HL-60/S4 treated with phorbol 12-myristate 13-acetate at 8.2 ng/mL for 4 days and 3 days (cell line): Measurements from ENCODE around the gene CAP1.
"Not testable (repeated sequence)": the region's sequence is repeated elsewhere in the genome, so short reads cannot be mapped to it uniquely, and the experiment has no call there.

Experiments used
- in situ Hi-C: fragments of 300-500 bp; cut with MboI; formaldehyde crosslinking; loops from 2 replicates; pipeline ENCODE4 v1.15.0; 2022; ENCODE audit warnings: low sequenced_read_pairs

CAP1 gene

GRCh38 chr1:40030528-40031135 lies 9.9 kb upstream of the CAP1 start:
- in situ Hi-C loops: no loop called here

DNA sequence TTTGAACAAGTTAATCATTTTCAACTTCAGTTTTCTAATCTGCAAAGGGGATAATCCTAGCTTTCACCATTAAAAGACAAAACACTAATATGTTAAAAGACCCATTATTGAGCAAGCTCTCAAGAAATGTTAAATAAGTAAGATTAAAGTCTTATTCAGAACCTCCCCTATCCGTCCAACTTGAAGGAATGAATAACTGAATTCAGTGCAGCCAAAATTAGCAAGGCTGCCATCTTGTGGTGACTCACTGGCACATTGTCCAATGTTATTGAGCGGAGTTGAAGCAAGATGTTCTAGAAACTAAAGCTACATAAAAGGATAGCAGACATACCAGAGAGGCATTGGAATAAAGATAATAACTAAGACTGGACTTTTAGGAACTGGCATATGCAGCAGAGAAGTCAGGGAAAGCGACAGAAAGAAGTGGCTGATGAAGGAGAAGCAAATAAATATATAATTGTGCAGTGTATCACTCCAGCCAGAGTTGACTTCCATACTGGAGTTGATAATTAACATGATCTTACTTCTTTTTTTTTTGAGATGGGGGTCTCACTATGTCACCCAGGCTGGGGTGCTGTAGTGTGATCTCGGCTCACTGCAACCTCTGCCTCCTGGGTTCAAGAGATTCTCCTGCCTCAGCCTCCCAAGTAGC lies 8.2 kb upstream of the CAP1 start:
- in situ Hi-C loops: no loop called here

DNA sequence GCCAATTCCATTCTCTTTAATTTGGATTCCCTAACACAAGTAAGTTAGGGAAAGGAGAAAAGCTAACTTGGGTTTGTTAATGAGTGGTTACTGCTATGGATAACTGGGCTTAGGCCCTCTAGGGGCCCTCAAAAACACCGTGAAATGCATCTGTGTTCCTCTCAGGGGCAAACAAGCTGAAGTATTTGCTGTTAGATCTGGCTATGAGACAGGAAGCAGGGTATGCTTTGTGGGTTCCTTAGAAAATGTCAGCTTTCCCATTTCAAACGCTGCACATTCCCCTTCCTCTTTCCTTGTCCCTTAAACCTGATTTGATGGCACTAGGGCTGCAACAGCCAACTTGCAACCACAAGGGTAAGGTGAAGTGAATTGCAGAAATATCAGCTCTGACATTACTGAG lies 5.7 kb upstream of the CAP1 start:
- in situ Hi-C loops: no loop called here

DNA sequence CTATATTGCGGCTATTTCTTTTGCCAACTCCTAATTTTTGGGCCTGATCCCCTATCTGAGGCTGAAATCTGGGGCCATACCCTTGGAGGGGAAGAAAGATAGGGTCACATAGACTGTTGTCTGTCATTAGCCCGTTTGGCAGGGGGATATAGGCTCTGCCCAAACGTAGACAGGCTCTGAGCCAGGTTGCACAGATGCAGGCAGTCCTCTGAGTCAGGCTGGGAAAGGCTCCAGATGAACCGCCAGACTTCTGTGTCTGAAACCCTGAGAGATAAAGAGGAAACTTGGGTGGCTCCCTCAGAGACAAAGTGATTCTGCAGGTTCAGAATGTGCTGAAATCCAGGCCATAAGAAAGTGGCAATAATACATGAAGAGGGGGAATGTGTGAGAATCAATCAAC lies 4.0 kb upstream of the CAP1 start:
- in situ Hi-C loops: no loop called here

GRCh38 chr1:40037254-40037653 lies 3.3 kb upstream of the CAP1 start:
- in situ Hi-C loops: not testable (repeated sequence)

GRCh38 chr1:40038697-40039096 lies 1.8 kb upstream of the CAP1 start:
- in situ Hi-C loops: no loop called here

DNA sequence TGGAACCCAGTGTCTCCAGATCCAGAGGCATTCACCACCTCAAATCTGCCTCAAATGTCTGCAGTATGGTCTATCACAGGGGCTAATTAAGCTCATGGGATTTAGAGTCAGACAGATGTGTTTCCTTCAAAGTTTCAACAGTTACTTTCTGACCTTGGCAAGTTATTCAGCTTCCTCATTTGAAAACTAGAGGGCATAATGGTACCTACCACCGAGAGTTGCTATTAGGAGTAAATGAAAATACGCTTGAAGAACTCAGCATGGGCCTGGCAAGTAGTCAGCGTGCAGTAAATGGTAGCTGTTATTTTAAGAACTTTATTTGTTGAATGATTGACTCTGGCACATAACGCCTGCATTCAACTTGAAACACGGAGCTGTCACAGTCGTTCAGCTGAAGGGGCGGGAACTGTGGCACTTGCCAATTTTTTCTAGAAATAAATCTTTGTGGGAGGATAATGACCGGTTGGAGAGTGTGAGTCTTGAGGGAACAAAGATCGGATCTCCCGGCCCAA lies 1.2 kb upstream of the CAP1 start:
- in situ Hi-C loops: no loop called here

DNA sequence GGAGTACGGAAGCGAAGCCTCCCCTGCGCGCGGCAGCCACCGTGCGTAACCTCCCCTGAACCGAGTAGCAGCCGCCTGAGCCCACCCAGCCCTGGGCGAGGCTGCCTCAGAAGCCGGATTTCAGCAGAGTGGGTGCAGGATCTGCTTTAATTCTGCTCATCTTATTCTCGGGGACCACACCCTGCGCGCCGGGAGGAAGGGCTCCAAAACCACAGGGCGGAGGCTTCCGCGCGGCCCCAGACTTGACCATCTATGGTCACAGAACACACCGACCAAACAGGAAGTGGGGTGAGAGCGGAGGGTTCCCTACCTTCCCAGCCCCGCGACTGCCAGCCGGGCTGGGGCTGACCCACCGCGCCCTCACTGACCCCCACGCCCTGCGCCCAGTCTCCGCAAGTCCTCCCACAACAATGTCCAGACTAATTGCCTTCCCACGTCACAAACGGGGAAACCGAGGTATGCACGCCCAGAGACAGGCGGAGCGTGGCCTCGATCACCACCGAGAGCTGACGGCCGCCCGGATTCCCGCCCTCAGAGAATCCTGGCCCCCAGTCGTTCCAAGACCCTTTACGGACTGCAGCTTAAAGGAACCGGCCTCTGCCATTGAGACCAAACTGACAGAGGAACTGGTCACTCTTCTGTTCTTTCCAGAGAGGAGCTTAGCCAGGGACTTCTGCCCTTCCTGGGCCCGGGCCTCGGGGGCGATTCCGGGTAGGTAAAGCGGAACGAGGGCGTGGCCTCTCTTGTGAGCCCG lies 595 bp upstream of the CAP1 start:
- in situ Hi-C loops: no loop called here

- in situ Hi-C loops: no loop called here
Measured at GRCh38 chr1:40041466-40041838, 923 bp downstream of the CAP1 start.

DNA sequence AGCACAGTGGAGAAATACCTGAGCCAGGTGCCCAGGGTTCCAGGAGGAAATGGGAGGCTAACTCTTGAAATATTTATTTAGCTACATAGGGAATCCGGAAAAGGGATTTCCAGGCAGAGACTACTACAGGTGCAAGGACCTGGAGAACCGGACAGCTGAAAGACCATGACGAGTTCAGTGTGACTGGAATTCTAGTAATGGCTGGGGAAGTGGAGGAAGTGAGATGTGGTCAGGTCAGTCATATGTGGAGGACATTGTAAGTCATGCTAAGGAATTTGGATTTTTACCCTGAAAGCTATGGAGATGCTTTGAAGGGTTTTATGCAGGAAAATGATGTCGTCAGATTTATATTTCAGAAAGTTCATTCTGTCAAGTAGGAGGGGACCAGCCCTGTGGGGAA lies 1.8 kb downstream of the CAP1 start:
- in situ Hi-C loops: no loop called here

- in situ Hi-C loops: no loop called here
Measured at GRCh38 chr1:40044110-40044509, 3.6 kb downstream of the CAP1 start.

- in situ Hi-C loops: no loop called here
Measured at GRCh38 chr1:40045182-40045581, 4.7 kb downstream of the CAP1 start.

- in situ Hi-C loops: no loop called here
Measured at GRCh38 chr1:40045766-40046165, 5.2 kb downstream of the CAP1 start.

DNA sequence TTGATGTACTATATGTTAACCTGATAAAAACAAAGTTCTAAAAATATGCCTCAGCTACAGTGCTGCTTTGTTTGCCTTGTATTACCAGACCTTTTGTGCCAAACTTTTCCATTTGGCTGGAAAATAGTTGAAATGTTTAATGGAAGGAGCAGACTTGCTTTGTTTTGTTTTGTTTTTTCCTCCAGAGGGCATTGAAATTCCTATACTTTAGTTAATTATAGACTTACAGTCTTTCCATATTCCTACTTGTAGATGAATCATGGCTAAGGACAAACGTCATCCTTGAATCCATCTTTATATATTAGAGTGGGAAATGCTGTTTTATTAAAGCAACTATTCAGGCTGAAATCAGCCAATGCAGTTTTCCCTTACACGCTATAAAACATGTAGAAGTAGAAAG lies 6.7 kb downstream of the CAP1 start:
- in situ Hi-C loops: no loop called here

DNA sequence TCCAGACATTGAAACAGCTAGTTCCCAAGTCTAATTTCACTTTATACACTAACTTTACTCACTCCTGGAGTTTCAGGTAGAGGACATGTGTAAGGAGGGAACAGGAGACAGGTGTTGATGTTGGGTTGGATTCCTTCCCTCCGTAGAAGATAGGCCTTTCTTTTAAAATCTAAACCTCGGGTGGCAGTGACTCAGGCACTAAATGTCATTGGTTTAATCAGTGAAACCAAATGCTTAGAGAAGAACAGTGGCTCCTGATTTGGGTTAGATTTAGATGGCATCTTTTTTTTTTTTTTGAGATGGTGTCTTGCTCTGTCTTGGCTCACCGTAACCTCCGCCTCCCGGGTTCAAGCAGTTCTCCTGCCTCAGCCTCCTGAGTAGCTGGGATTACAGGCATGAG lies 7.2 kb downstream of the CAP1 start:
- in situ Hi-C loops: no loop called here

DNA sequence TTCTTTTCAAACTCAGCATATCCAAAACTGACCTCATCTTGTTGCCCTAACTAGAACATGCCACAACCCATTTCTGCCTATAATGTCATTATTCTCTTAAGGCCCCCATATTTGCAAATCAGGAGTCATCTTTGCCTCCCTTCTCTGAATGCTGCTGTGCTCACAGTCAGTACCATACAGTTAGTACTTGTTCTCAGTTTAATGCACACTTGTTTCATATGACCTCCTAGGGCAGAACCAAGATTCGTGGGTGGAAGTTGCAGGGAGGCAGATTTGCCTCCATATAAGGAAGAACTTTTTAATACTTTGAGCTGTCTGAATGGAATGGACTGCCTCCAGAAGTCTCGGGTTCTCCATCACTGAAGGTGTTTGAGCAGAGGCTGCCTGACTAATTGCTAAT lies 9.2 kb downstream of the CAP1 start:
- in situ Hi-C loops: no loop called here

DNA sequence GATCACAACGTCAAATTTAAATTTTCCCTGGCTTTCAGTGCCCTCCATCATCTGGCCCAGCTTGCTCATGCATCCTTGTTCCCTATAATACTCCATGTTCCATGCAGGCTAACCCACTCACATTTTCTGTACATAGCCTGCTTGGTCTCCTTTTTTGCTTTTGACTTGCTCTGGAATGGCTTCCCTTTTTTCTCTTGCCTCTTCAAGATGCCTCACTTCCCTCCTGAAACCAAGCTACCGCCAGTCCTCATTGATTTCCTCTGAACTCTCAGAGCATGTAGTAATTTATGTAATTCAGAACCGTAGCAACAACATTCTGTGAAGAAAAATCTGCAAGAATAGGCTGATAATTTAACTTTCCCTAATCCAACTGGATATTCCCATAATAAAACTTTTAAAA lies 10.3 kb downstream of the CAP1 start:
- in situ Hi-C loops: no loop called here

DNA sequence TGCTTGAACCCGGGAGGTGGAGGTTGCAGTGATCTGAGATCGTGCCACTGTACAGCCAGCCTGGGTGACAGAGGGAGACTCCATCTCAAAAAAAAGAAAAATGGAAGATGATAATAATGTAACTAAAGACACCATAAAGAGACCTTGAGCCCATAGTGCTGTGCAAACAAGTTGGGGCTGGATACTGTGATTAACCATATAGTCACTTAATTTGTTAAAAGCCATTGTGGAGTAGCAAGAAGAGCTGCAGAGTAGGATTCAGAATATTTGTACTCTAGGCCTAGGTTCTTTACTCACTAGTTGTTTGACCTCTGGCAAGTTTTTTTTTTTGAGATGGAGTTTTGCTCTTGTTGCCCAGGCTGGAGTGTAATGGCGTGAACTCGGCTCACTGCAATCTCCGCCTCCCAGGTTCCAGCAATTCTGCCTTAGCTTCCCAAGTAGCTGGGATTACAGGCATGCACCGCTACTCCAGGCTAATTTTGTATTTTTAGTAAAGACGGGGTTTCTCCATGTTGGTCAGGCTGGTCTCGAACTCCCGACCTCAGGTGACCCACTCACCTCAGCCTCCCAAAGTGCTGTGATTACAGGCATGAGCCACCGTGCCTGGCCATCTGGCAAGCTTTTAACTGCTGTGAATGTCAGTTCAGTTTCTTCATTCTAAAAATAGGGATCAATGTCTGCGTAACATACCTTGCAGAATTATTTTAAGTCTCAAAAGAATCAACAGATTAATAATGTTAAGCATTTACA lies 12.8 kb downstream of the CAP1 start:
- in situ Hi-C loops: no loop called here

DNA sequence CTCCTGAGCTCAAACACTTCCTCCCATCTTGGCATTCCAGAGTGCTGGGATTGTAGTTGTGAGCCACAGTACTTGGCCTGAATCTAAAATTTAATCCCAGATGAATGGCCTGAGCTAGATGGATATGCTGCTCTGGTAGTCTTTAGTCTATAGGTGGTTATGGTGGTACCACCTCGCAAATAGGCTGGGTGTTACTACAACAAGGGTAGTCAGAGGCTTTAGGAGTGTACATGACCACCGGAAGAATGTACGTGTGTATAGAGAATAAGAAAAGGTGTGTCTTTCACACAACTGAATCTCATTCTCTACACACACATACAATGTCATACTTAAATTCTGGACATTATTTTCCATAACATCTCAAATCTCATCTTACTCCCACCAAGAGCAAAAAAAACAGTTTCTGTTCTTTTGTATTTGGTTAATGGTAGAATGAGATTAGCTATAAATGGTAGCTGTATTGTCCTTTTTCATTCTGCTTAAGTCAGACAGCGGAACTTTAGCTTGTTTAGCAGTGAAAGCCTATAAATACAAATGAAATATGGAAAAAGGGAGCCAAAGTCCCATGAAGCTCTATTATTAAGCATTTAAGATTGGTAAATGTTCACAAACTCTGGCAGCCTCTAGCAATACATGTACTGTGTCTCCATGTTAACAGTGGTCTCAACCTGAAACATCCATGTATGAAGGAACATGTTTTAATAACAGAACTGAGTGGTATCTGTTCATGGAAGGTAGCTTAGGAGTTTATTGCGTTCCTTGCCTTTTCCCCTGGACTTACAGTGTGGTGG lies 16.2 kb downstream of the CAP1 start:
- in situ Hi-C loops: no loop called here

- in situ Hi-C loops: no loop called here
Measured at GRCh38 chr1:40057310-40058030, 16.9 kb downstream of the CAP1 start.
